Measurements from ENCODE around the gene VNN1.
"Not testable (repeated sequence)": the region's sequence is repeated elsewhere in the genome, so short reads cannot be mapped to it uniquely, and the experiment has no call there.

The VNN1 gene

DNA sequence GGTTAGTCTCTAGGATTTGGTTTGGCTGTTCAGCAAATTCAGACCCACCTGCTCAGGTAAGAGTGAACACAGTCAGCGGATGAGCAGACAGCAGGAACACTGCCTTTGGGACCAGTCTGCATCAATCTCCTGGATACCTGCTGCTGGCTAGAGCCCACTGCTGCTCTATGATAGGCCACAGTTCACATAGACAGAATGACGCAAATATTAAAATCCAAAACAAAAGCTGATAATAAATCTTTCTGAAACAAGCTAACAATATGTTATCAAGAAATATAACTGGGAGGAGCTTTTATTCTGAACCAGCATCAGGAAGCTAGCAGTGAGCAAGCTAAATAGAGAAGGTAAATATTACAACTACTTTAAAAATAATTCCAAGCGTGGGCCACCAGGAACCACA lies 54.8 kb downstream of the VNN1 start, which contains the start of gene TAAR1:
Gene TAAR1, minus strand, starts transcription at position 101 of the 400 bp plus-strand sequence. CDS start 13,179 bp downstream, outside the sequence.
- H3K27me3 ChIP-seq (replicated peaks; ENCODE audit: control insufficient read depth, insufficient read depth, low read length, poor library complexity, severe bottlenecking), result no peaks in the 10 kb centered on the region
- no peak for DNase-seq
- no peak within 1 kb of the TSS for H3K27ac ChIP-seq (ENCODE audit: insufficient read depth, low read length, poor library complexity, severe bottlenecking)
- H3K4me1 ChIP-seq (ENCODE audit: control insufficient read depth, insufficient read depth, low read length, poor library complexity, severe bottlenecking), result no peaks in the 10 kb centered on the region
- H3K9me3 ChIP-seq (ENCODE audit: control insufficient read depth, low read length), result no peaks in the 10 kb centered on the region
- no peak within 1 kb of the TSS for H3K4me3 ChIP-seq (ENCODE audit: insufficient read depth, low read depth, low read length, poor library complexity, severe bottlenecking)
- H3K36me3 ChIP-seq (ENCODE audit: control insufficient read depth, insufficient read depth, low read length), result no peaks in the 10 kb centered on the region

DNA sequence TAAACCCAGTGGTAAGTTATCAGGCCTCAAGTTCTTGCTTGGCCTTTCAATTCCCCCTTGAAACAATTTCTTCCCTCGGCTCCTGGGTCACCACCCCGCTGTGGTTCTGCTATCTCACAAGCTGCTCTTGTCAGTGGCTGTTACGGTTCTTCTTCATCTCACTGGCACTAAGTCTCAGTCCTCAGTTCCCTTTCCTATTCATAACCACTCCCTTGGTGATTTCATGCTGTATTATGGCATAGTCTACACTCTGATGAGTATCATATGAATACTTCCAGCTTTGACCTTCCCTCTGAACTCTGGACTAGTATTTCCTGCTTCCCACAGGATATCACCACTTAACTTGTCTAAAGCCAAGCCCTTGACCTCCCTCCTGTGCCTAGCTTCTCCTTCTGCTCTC lies 62.8 kb downstream of the VNN1 start:
- Histone ChIP-seq H3K27ac (ENCODE audit: insufficient read depth, low read length, poor library complexity, severe bottlenecking) (no peak overlapping the region), H3K9me3 (ENCODE audit: control insufficient read depth, low read length) (no peaks in the 10 kb centered on the region), H3K4me3 (ENCODE audit: insufficient read depth, low read depth, low read length, poor library complexity, severe bottlenecking) (no peak overlapping the region), H3K36me3 (ENCODE audit: control insufficient read depth, insufficient read depth, low read length) (no peaks in the 10 kb centered on the region), H3K27me3 (replicated peaks; ENCODE audit: control insufficient read depth, insufficient read depth, low read length, poor library complexity, severe bottlenecking) (no peaks in the 10 kb centered on the region), H3K4me1 (ENCODE audit: control insufficient read depth, insufficient read depth, low read length, poor library complexity, severe bottlenecking) (no peaks in the 10 kb centered on the region)
- DNase-seq, result no peak

DNA sequence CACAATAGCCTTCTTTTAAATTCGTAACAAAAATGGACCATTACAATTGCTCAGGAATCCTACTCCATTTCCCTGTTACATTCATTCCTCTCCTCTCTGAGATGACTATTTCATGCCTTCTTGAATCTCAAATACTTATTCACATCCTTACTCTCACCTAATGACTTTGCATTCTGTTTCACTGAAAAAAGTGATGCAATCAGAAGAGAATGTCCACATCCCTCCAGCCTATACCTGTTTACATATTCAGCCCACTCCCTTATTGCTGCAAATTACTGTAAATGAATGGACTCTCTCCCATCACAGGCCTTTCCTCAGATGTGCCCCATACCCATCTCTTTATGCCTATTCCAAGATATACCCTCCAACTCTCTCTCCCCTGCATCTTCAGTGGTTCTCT lies 63.4 kb downstream of the VNN1 start:
- Histone ChIP-seq H3K27me3 (replicated peaks; ENCODE audit: control insufficient read depth, insufficient read depth, low read length, poor library complexity, severe bottlenecking) (no peaks in the 10 kb centered on the region), H3K27ac (ENCODE audit: insufficient read depth, low read length, poor library complexity, severe bottlenecking) (no peak overlapping the region), H3K36me3 (ENCODE audit: control insufficient read depth, insufficient read depth, low read length) (no peaks in the 10 kb centered on the region), H3K4me3 (ENCODE audit: insufficient read depth, low read depth, low read length, poor library complexity, severe bottlenecking) (no peak overlapping the region), H3K4me1 (ENCODE audit: control insufficient read depth, insufficient read depth, low read length, poor library complexity, severe bottlenecking) (no peaks in the 10 kb centered on the region), H3K9me3 (ENCODE audit: control insufficient read depth, low read length) (no peaks in the 10 kb centered on the region)
- DNase-seq, result no peak

DNA sequence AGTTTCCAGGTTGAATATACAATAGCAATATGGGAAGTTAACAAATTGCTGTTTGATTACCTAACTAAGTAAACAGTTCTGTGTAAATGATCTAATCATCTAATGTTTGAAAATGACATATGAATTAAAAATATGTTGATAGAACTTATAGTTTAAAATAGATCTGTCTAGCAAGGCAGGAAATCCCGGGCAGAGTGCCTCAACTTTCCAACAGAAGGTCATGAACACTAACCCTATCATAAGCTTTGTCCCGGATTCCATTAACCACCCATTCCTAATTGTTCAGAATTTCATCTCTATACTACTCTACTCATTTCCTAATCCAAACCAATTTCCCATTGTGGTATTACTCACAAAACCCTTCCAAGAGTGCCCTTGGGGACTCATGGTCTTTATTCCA lies 65.0 kb downstream of the VNN1 start:
- Histone ChIP-seq H3K4me1 (ENCODE audit: control insufficient read depth, insufficient read depth, low read length, poor library complexity, severe bottlenecking) (no peaks in the 10 kb centered on the region), H3K9me3 (ENCODE audit: control insufficient read depth, low read length) (no peaks in the 10 kb centered on the region), H3K27ac (ENCODE audit: insufficient read depth, low read length, poor library complexity, severe bottlenecking) (no peak overlapping the region), H3K27me3 (replicated peaks; ENCODE audit: control insufficient read depth, insufficient read depth, low read length, poor library complexity, severe bottlenecking) (no peaks in the 10 kb centered on the region), H3K4me3 (ENCODE audit: insufficient read depth, low read depth, low read length, poor library complexity, severe bottlenecking) (no peak overlapping the region), H3K36me3 (ENCODE audit: control insufficient read depth, insufficient read depth, low read length) (no peaks in the 10 kb centered on the region)
- no peak for DNase-seq

DNA sequence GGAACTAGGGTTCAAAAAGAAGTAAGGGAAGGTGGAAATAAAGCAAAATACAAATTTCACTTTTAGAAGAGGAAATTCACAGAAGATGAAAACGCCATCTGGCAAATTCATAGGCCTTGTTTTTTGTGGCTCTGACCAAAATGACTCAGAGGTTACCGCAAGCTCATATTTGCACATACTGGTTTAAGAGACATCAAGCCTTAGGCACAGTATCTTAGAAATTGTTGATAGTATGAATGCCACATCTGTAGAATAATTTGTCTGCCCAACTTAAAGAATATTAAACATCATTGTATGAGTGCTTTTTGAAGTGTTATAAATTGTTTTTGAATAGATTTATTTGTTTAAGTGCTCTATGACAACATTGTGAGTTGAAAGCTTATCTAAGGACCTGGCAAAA lies 65.5 kb downstream of the VNN1 start:
- no peaks in the 10 kb centered on the region for H3K9me3 ChIP-seq (ENCODE audit: control insufficient read depth, low read length)
- H3K27ac ChIP-seq (ENCODE audit: insufficient read depth, low read length, poor library complexity, severe bottlenecking), result no peak overlapping the region
- no peaks in the 10 kb centered on the region for H3K36me3 ChIP-seq (ENCODE audit: control insufficient read depth, insufficient read depth, low read length)
- H3K4me3 ChIP-seq (ENCODE audit: insufficient read depth, low read depth, low read length, poor library complexity, severe bottlenecking), result no peak overlapping the region
- DNase-seq, result no peak
- no peaks in the 10 kb centered on the region for H3K27me3 ChIP-seq (replicated peaks; ENCODE audit: control insufficient read depth, insufficient read depth, low read length, poor library complexity, severe bottlenecking)
- no peaks in the 10 kb centered on the region for H3K4me1 ChIP-seq (ENCODE audit: control insufficient read depth, insufficient read depth, low read length, poor library complexity, severe bottlenecking)

- no peaks in the 10 kb centered on the region for H3K9me3 ChIP-seq (ENCODE audit: control insufficient read depth, low read length)
- no peaks in the 10 kb centered on the region for H3K36me3 ChIP-seq (ENCODE audit: control insufficient read depth, insufficient read depth, low read length)
- H3K4me1 ChIP-seq (ENCODE audit: control insufficient read depth, insufficient read depth, low read length, poor library complexity, severe bottlenecking), result no peaks in the 10 kb centered on the region
- no peaks in the 10 kb centered on the region for H3K27me3 ChIP-seq (replicated peaks; ENCODE audit: control insufficient read depth, insufficient read depth, low read length, poor library complexity, severe bottlenecking)
- DNase-seq, result no peak
- H3K27ac ChIP-seq (ENCODE audit: insufficient read depth, low read length, poor library complexity, severe bottlenecking), result no peak overlapping the region
- no peak overlapping the region for H3K4me3 ChIP-seq (ENCODE audit: insufficient read depth, low read depth, low read length, poor library complexity, severe bottlenecking)
These were observed 70.3 kb downstream of the VNN1 start for GRCh38 chr6:132643547-132643946.

GRCh38 chr6:132637135-132637534 lies 76.7 kb downstream of the VNN1 start:
- H3K4me1 ChIP-seq (ENCODE audit: control insufficient read depth, insufficient read depth, low read length, poor library complexity, severe bottlenecking); DNase-seq; H3K27me3 ChIP-seq (replicated peaks; ENCODE audit: control insufficient read depth, insufficient read depth, low read length, poor library complexity, severe bottlenecking); H3K36me3 ChIP-seq (ENCODE audit: control insufficient read depth, insufficient read depth, low read length); H3K9me3 ChIP-seq (ENCODE audit: control insufficient read depth, low read length); H3K27ac ChIP-seq (ENCODE audit: insufficient read depth, low read length, poor library complexity, severe bottlenecking); H3K4me3 ChIP-seq (ENCODE audit: insufficient read depth, low read depth, low read length, poor library complexity, severe bottlenecking): not testable (repeated sequence)

- not testable (repeated sequence) for H3K9me3 ChIP-seq (ENCODE audit: control insufficient read depth, low read length); DNase-seq
These were observed 77.9 kb downstream of the VNN1 start for GRCh38 chr6:132635906-132636305.

DNA sequence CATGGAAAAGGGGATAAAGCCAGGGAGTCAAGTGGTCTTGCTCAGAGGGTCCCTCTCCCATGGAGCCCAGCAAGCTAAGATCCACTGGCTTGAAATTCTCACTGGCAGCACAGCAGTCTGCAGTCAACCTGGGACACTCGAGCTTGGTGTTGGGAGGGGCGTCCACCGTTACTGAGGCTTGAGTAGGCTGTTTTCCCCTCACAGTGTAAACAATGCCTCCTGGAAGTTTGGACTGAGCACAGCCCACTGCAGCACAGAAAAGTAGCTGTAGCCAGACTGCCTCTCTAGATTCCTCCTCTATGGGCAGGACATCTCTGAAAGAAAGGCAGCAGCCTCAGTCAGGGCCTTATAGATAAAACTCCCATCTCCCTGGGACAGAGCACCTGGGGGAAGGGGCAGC lies 78.6 kb downstream of the VNN1 start:
- not testable (repeated sequence) for H3K9me3 ChIP-seq (ENCODE audit: control insufficient read depth, low read length); DNase-seq; H3K27me3 ChIP-seq (replicated peaks; ENCODE audit: control insufficient read depth, insufficient read depth, low read length, poor library complexity, severe bottlenecking); H3K27ac ChIP-seq (ENCODE audit: insufficient read depth, low read length, poor library complexity, severe bottlenecking); H3K4me3 ChIP-seq (ENCODE audit: insufficient read depth, low read depth, low read length, poor library complexity, severe bottlenecking); H3K36me3 ChIP-seq (ENCODE audit: control insufficient read depth, insufficient read depth, low read length); H3K4me1 ChIP-seq (ENCODE audit: control insufficient read depth, insufficient read depth, low read length, poor library complexity, severe bottlenecking)

More at GRCh38 chr6:132635906-132636305, 77.9 kb downstream of the VNN1 start:
- not testable (repeated sequence) for H3K27me3 ChIP-seq (replicated peaks; ENCODE audit: control insufficient read depth, insufficient read depth, low read length, poor library complexity, severe bottlenecking); H3K27ac ChIP-seq (ENCODE audit: insufficient read depth, low read length, poor library complexity, severe bottlenecking); H3K4me1 ChIP-seq (ENCODE audit: control insufficient read depth, insufficient read depth, low read length, poor library complexity, severe bottlenecking); H3K36me3 ChIP-seq (ENCODE audit: control insufficient read depth, insufficient read depth, low read length); H3K4me3 ChIP-seq (ENCODE audit: insufficient read depth, low read depth, low read length, poor library complexity, severe bottlenecking)

DNA sequence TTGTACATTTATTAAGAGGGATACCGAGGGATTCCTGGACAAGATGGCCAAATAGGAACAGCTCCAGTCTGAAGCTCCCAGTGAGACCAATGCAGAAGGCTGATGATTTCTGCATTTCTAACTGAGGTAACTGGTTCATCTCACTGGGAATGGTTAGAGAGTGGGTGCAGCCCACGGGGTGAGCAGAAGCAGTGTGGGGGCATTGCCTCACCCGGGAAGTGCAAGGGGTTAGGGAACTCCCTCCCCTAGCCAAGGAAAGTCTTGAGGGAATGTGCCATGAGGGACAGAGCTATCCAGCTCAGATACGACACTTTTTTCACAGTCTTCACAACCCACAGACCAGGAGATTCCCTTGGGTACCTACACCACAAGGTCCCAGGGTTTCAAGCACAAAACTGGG lies 79.1 kb downstream of the VNN1 start:
- no peak for DNase-seq
- no peak overlapping the region for H3K27ac ChIP-seq (ENCODE audit: insufficient read depth, low read length, poor library complexity, severe bottlenecking)
- no peaks in the 10 kb centered on the region for H3K27me3 ChIP-seq (replicated peaks; ENCODE audit: control insufficient read depth, insufficient read depth, low read length, poor library complexity, severe bottlenecking)
- no peaks in the 10 kb centered on the region for H3K9me3 ChIP-seq (ENCODE audit: control insufficient read depth, low read length)
- no peaks in the 10 kb centered on the region for H3K4me1 ChIP-seq (ENCODE audit: control insufficient read depth, insufficient read depth, low read length, poor library complexity, severe bottlenecking)
- no peaks in the 10 kb centered on the region for H3K36me3 ChIP-seq (ENCODE audit: control insufficient read depth, insufficient read depth, low read length)
- H3K4me3 ChIP-seq (ENCODE audit: insufficient read depth, low read depth, low read length, poor library complexity, severe bottlenecking), result no peak overlapping the region

DNA sequence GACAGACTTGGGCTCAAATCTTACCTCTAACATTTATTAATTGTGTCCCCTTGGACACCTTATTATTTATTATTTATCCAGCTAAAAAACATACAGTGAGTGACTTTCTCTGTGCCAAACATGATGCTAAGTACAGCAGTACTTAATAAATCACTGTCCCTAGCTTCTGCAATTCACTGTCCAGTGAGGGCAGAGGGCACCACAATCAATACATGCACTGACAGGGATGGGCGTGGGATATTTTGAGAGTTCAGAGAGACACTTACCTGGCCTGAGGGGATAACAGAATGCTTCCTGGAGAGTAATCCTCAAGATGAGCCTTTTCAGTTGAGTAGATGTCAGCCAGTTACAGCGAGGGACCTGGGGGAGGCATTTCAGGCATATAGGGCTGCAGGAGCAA lies 80.5 kb downstream of the VNN1 start:
- no peak for DNase-seq
- Histone ChIP-seq H3K4me3 (ENCODE audit: insufficient read depth, low read depth, low read length, poor library complexity, severe bottlenecking) (no peak overlapping the region), H3K27me3 (replicated peaks; ENCODE audit: control insufficient read depth, insufficient read depth, low read length, poor library complexity, severe bottlenecking) (no peaks in the 10 kb centered on the region), H3K36me3 (ENCODE audit: control insufficient read depth, insufficient read depth, low read length) (no peaks in the 10 kb centered on the region), H3K27ac (ENCODE audit: insufficient read depth, low read length, poor library complexity, severe bottlenecking) (no peak overlapping the region), H3K4me1 (ENCODE audit: control insufficient read depth, insufficient read depth, low read length, poor library complexity, severe bottlenecking) (no peaks in the 10 kb centered on the region), H3K9me3 (ENCODE audit: control insufficient read depth, low read length) (no peaks in the 10 kb centered on the region)
